ENCODE results near the gene TAOK1.

TAOK1 gene

DNA sequence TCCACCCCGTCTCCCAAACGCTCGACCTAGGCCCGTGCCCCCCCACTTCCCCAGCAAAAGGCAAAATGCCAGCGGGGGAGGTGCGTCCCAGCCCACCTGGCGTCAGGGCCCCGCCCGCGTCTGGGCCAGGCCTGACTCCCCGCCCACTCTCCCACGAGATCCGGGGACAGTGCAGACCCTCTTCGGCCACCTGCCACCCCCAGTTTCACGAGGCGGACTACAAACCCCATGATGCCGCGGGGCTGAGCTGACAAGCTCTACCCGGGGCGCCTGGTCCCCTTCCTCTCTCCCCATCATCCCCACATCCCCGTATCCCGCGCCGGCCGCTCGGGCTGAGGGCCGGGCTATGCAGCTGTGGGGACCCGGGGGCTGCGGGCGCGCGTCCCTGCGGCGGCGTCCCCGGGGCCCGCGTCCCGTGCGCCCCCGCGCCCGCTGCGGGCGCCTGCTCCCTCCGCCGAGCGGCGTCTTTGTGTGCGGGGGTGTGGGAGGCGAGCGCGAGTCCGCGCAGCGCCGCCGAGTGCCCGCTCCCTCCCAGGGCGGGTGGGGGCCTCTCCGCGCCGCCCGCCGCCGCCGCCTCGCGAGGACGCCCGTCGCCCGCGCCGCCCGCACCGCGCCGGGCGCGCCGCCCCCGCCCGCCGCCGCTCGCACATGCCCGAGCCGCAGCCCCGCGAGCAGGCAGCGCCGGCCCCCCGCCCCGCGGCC is 202.8 kb downstream of the TAOK1 start, which contains the start of gene ANKRD13B (continued):
- TF ChIP-seq ZFHX2 (tag by site-specific recombination; conservative IDR thresholded peaks at IDR 0.05) (peak; percentile 96), SP7 (tag by site-specific recombination; IDR thresholded peaks at IDR 0.05) (peak; percentile 32), ZNF292 (tag by site-specific recombination; IDR thresholded peaks at IDR 0.05; ENCODE audit: borderline replicate concordance, low read depth) (no peak), ZXDB (tag by site-specific recombination; IDR thresholded peaks at IDR 0.05) (peak; percentile 32; the same call in 1 of the 2 replicates), ZNF23 (tag by site-specific recombination; IDR thresholded peaks at IDR 0.05; ENCODE audit: borderline replicate concordance) (no peak), GLIS2 (tag by site-specific recombination; IDR thresholded peaks at IDR 0.05) (peak; percentile 83), ZBTB20 (tag by site-specific recombination; IDR thresholded peaks at IDR 0.05) (peak; percentile 94), ZNF76 (tag by site-specific recombination; IDR thresholded peaks at IDR 0.05; ENCODE audit: borderline replicate concordance, low read depth) (peak; percentile 96), EGR2 (tag by site-specific recombination; IDR thresholded peaks at IDR 0.05; ENCODE audit: low read depth) (peak; percentile 89), ZNF610 (tag by site-specific recombination; IDR thresholded peaks at IDR 0.05; ENCODE audit: borderline replicate concordance) (0 out of 2 replicates have a peak, but pooled peaks have one; percentile 26), WT1 (tag by site-specific recombination; IDR thresholded peaks at IDR 0.05) (0 out of 2 replicates have a peak, but pooled peaks have one; percentile 14), ZBTB8A (tag by site-specific recombination; IDR thresholded peaks at IDR 0.05) (peak; percentile 78), SP2 (tag by site-specific recombination; IDR thresholded peaks at IDR 0.05) (peak; percentile 76), ZNF114 (tag by site-specific recombination; IDR thresholded peaks at IDR 0.05) (no peak), ZNF335 (tag by site-specific recombination; conservative IDR thresholded peaks at IDR 0.05) (peak; percentile 92), ZNF48 (tag by site-specific recombination; IDR thresholded peaks at IDR 0.05) (no peak), ZNF2 (tag by site-specific recombination; IDR thresholded peaks at IDR 0.05) (peak; percentile 16; the same call in 1 of the 2 replicates), ZNF174 (tag by site-specific recombination; IDR thresholded peaks at IDR 0.05) (no peak)
- TF ChIP-seq, protein P1, sequence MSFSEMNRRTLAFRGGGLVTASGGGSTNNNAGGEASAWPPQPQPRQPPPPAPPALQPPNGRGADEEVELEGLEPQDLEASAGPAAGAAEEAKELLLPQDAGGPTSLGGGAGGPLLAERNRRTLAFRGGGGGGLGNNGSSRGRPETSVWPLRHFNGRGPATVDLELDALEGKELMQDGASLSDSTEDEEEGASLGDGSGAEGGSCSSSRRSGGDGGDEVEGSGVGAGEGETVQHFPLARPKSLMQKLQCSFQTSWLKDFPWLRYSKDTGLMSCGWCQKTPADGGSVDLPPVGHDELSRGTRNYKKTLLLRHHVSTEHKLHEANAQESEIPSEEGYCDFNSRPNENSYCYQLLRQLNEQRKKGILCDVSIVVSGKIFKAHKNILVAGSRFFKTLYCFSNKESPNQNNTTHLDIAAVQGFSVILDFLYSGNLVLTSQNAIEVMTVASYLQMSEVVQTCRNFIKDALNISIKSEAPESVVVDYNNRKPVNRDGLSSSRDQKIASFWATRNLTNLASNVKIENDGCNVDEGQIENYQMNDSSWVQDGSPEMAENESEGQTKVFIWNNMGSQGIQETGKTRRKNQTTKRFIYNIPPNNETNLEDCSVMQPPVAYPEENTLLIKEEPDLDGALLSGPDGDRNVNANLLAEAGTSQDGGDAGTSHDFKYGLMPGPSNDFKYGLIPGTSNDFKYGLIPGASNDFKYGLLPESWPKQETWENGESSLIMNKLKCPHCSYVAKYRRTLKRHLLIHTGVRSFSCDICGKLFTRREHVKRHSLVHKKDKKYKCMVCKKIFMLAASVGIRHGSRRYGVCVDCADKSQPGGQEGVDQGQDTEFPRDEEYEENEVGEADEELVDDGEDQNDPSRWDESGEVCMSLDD (tag by site-specific recombination; IDR thresholded peaks at IDR 0.05), result peak; percentile 86
- TF ChIP-seq, protein P2, sequence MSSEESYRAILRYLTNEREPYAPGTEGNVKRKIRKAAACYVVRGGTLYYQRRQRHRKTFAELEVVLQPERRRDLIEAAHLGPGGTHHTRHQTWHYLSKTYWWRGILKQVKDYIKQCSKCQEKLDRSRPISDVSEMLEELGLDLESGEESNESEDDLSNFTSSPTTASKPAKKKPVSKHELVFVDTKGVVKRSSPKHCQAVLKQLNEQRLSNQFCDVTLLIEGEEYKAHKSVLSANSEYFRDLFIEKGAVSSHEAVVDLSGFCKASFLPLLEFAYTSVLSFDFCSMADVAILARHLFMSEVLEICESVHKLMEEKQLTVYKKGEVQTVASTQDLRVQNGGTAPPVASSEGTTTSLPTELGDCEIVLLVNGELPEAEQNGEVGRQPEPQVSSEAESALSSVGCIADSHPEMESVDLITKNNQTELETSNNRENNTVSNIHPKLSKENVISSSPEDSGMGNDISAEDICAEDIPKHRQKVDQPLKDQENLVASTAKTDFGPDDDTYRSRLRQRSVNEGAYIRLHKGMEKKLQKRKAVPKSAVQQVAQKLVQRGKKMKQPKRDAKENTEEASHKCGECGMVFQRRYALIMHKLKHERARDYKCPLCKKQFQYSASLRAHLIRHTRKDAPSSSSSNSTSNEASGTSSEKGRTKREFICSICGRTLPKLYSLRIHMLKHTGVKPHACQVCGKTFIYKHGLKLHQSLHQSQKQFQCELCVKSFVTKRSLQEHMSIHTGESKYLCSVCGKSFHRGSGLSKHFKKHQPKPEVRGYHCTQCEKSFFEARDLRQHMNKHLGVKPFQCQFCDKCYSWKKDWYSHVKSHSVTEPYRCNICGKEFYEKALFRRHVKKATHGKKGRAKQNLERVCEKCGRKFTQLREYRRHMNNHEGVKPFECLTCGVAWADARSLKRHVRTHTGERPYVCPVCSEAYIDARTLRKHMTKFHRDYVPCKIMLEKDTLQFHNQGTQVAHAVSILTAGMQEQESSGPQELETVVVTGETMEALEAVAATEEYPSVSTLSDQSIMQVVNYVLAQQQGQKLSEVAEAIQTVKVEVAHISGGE (tag by site-specific recombination; conservative IDR thresholded peaks at IDR 0.05; ENCODE audit: low read depth), result peak; percentile 53
- TF ChIP-seq, protein P3, sequence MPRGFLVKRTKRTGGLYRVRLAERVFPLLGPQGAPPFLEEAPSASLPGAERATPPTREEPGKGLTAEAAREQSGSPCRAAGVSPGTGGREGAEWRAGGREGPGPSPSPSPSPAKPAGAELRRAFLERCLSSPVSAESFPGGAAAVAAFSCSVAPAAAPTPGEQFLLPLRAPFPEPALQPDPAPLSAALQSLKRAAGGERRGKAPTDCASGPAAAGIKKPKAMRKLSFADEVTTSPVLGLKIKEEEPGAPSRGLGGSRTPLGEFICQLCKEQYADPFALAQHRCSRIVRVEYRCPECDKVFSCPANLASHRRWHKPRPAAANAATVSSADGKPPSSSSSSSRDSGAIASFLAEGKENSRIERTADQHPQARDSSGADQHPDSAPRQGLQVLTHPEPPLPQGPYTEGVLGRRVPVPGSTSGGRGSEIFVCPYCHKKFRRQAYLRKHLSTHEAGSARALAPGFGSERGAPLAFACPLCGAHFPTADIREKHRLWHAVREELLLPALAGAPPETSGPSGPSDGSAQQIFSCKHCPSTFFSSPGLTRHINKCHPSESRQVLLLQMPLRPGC (tag by site-specific recombination; IDR thresholded peaks at IDR 0.05), result no peak
- TF ChIP-seq, protein P4, sequence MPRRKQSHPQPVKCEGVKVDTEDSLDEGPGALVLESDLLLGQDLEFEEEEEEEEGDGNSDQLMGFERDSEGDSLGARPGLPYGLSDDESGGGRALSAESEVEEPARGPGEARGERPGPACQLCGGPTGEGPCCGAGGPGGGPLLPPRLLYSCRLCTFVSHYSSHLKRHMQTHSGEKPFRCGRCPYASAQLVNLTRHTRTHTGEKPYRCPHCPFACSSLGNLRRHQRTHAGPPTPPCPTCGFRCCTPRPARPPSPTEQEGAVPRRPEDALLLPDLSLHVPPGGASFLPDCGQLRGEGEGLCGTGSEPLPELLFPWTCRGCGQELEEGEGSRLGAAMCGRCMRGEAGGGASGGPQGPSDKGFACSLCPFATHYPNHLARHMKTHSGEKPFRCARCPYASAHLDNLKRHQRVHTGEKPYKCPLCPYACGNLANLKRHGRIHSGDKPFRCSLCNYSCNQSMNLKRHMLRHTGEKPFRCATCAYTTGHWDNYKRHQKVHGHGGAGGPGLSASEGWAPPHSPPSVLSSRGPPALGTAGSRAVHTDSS (tag by site-specific recombination; IDR thresholded peaks at IDR 0.05), result peak; percentile 88
- TF ChIP-seq, protein P5, sequence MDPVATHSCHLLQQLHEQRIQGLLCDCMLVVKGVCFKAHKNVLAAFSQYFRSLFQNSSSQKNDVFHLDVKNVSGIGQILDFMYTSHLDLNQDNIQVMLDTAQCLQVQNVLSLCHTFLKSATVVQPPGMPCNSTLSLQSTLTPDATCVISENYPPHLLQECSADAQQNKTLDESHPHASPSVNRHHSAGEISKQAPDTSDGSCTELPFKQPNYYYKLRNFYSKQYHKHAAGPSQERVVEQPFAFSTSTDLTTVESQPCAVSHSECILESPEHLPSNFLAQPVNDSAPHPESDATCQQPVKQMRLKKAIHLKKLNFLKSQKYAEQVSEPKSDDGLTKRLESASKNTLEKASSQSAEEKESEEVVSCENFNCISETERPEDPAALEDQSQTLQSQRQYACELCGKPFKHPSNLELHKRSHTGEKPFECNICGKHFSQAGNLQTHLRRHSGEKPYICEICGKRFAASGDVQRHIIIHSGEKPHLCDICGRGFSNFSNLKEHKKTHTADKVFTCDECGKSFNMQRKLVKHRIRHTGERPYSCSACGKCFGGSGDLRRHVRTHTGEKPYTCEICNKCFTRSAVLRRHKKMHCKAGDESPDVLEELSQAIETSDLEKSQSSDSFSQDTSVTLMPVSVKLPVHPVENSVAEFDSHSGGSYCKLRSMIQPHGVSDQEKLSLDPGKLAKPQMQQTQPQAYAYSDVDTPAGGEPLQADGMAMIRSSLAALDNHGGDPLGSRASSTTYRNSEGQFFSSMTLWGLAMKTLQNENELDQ (tag by site-specific recombination; IDR thresholded peaks at IDR 0.05; ENCODE audit: low read depth), result no peak
- TF ChIP-seq, protein P6, sequence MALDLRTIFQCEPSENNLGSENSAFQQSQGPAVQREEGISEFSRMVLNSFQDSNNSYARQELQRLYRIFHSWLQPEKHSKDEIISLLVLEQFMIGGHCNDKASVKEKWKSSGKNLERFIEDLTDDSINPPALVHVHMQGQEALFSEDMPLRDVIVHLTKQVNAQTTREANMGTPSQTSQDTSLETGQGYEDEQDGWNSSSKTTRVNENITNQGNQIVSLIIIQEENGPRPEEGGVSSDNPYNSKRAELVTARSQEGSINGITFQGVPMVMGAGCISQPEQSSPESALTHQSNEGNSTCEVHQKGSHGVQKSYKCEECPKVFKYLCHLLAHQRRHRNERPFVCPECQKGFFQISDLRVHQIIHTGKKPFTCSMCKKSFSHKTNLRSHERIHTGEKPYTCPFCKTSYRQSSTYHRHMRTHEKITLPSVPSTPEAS (tag by site-specific recombination; IDR thresholded peaks at IDR 0.05), result 0 out of 2 replicates have a peak, but pooled peaks have one; percentile 9

Measured in HEK293 (cell line).